ENCODE measurements around the gene SUPT16H. TPM values are rescaled to one million over a fixed set of nuclear protein-coding genes. Genes with fewer than 3 reads are reported as not detected.

SUPT16H gene
- polyA plus RNA-seq, 2 of the 4 experiments (the other 2 are of a cell fraction): 121 to 131 TPM

GRCh38 chr14:21302013-21302835 lies 81.6 kb downstream of the SUPT16H start (continued):
- TF ChIP-seq REST (IDR thresholded peaks at IDR 0.05): no peak

Small RNA genes lying within 50 kb of the gene (small RNA-seq; reads per million reads assigned to genes)
- 0 reads per million in 6 experiments for gene RN7SL650P
- gene SNORD8: 12.8 to 110 (median 35.2) reads per million in 6 experiments
- 28.5 to 253 (median 73.0) reads per million in 6 experiments for gene SNORD9

Other genes with a start within 250 kb of the SUPT16H start
- not detected in 2 replicates for gene OR5AU1, start 228.0 kb downstream of the SUPT16H start, polyA plus RNA-seq (2011; rRNA removed)
- not detected in 3 replicates for gene OR5AU1, start 228.0 kb downstream of the SUPT16H start, polyA plus RNA-seq (2017; fragmentation: RNase III; extraction: RNeasy Plus Mini Kit Qiagen cat#74134 plus additional on column Dnase treatment)
- 1,057 and 1,207 TPM in 2 replicates for gene HNRNPC, start 114.6 kb downstream of the SUPT16H start, polyA plus RNA-seq (2011; rRNA removed)
- gene HNRNPC, start 114.6 kb downstream of the SUPT16H start, polyA plus RNA-seq (2017; fragmentation: RNase III; extraction: RNeasy Plus Mini Kit Qiagen cat#74134 plus additional on column Dnase treatment): 1,069 to 1,196 TPM (median 1,087 TPM) in 3 replicates
- gene RPGRIP1, start 103.9 kb downstream of the SUPT16H start, polyA plus RNA-seq (2011; rRNA removed): 0.87 and 1.5 TPM in 2 replicates
- gene RPGRIP1, start 103.9 kb downstream of the SUPT16H start, polyA plus RNA-seq (2017; fragmentation: RNase III; extraction: RNeasy Plus Mini Kit Qiagen cat#74134 plus additional on column Dnase treatment): 0.26 to 0.37 TPM (median 0.26 TPM) in 3 replicates
- 28.5 and 50.4 TPM in 2 replicates for gene CHD8, start 72.1 kb upstream of the SUPT16H start, polyA plus RNA-seq (2011; rRNA removed)
- gene CHD8, start 72.1 kb upstream of the SUPT16H start, polyA plus RNA-seq (2017; fragmentation: RNase III; extraction: RNeasy Plus Mini Kit Qiagen cat#74134 plus additional on column Dnase treatment): 35.2 to 37.8 TPM (median 36.8 TPM) in 3 replicates
- 37.5 and 41.3 TPM in 2 replicates for gene RAB2B, start 92.9 kb upstream of the SUPT16H start, polyA plus RNA-seq (2011; rRNA removed)
- gene RAB2B, start 92.9 kb upstream of the SUPT16H start, polyA plus RNA-seq (2017; fragmentation: RNase III; extraction: RNeasy Plus Mini Kit Qiagen cat#74134 plus additional on column Dnase treatment): 15.8 to 19.8 TPM (median 18.4 TPM) in 3 replicates
- 76.4 and 80.3 TPM in 2 replicates for gene TOX4, start 93.2 kb upstream of the SUPT16H start, polyA plus RNA-seq (2011; rRNA removed)
- 41.1 to 48.3 TPM (median 41.4 TPM) in 3 replicates for gene TOX4, start 93.2 kb upstream of the SUPT16H start, polyA plus RNA-seq (2017; fragmentation: RNase III; extraction: RNeasy Plus Mini Kit Qiagen cat#74134 plus additional on column Dnase treatment)
- 103 and 118 TPM in 2 replicates for gene METTL3, start 127.3 kb upstream of the SUPT16H start, polyA plus RNA-seq (2011; rRNA removed)
- 63.2 to 66.3 TPM (median 65.2 TPM) in 3 replicates for gene METTL3, start 127.3 kb upstream of the SUPT16H start, polyA plus RNA-seq (2017; fragmentation: RNase III; extraction: RNeasy Plus Mini Kit Qiagen cat#74134 plus additional on column Dnase treatment)
- gene SALL2, start 142.3 kb upstream of the SUPT16H start, polyA plus RNA-seq (2011; rRNA removed): 2.8 and 3.8 TPM in 2 replicates
- 1.9 to 3.5 TPM (median 3.5 TPM) in 3 replicates for gene SALL2, start 142.3 kb upstream of the SUPT16H start, polyA plus RNA-seq (2017; fragmentation: RNase III; extraction: RNeasy Plus Mini Kit Qiagen cat#74134 plus additional on column Dnase treatment)
- not detected in 2 replicates for gene OR10G3, start 196.1 kb upstream of the SUPT16H start, polyA plus RNA-seq (2011; rRNA removed)
- not detected in 3 replicates for gene OR10G3, start 196.1 kb upstream of the SUPT16H start, polyA plus RNA-seq (2017; fragmentation: RNase III; extraction: RNeasy Plus Mini Kit Qiagen cat#74134 plus additional on column Dnase treatment)

All from A549 (cell line).